GM10248 (cell line): ENCODE data around the gene SSTR5.

Source experiments
- CTCF ChIA-PET: fragments of 300-600 bp; sonication (Branson Sonifier 250); formaldehyde crosslinking; extraction: SDS; loops from one replicate; lab custom pipeline; 2021; ENCODE audit warnings: antibody characterized with exemption; lab: Yijun Ruan, JAX
- POLR2A ChIA-PET: fragments of 350-650 bp; sonication (Branson Sonifier 250); formaldehyde crosslinking; extraction: SDS; loops from one replicate; lab custom pipeline; 2020; ENCODE audit warnings: antibody characterized with exemption; lab: Yijun Ruan, JAX
- DNase-seq: peaks from one replicate; pipeline ENCODE4 v3.0.0; 2012; ENCODE audit errors: extremely low spot score
- CTCF ChIP-seq: IDR thresholded peaks from 2 replicates; pipeline ENCODE4 v1.5.1; 2012; ENCODE audit warnings: mild to moderate bottlenecking, low read depth; ENCODE audit errors: extremely low read depth, missing control alignments, control extremely low read depth

The SSTR5 gene

GRCh38 chr16:1113889-1114526 is 41.5 kb downstream of the SSTR5 start:
- ChIA-PET POLR2A (no interaction called here), CTCF (no interaction called here)
- DNase-seq = no peak

GRCh38 chr16:1116693-1117077 is 44.1 kb downstream of the SSTR5 start:
- no peak for DNase-seq
- TF ChIP-seq CTCF = no peak
- ChIA-PET CTCF (no interaction called here), POLR2A (no interaction called here)

More at GRCh38 chr16:1113889-1114526, 41.5 kb downstream of the SSTR5 start:
- TF ChIP-seq CTCF = no peak

- ChIA-PET POLR2A (no interaction called here), CTCF (no interaction called here)
- no peak for DNase-seq
- TF ChIP-seq CTCF = no peak
These were observed 44.8 kb downstream of the SSTR5 start for GRCh38 chr16:1117176-1117900.

GRCh38 chr16:1117926-1118325 is 45.4 kb downstream of the SSTR5 start:
- CTCF ChIA-PET = no interaction called here
- TF ChIP-seq CTCF = no peak
- POLR2A ChIA-PET = no interaction called here

GRCh38 chr16:1119129-1119528 is 46.6 kb downstream of the SSTR5 start:
- POLR2A ChIA-PET = no interaction called here
- no peak for DNase-seq
- no peak for TF ChIP-seq CTCF
- CTCF ChIA-PET = interaction anchor here (1.0 kb wide), 1 partner anchor 16 kb away, joined by 3 read pairs; no protein-coding TSS in a partner anchor

More at GRCh38 chr16:1117926-1118325, 45.4 kb downstream of the SSTR5 start:
- DNase-seq = no peak

- ChIA-PET CTCF (interaction anchor here (1.0 kb wide), 1 partner anchor 17 kb away, joined by 3 read pairs; no protein-coding TSS in a partner anchor), POLR2A (no interaction called here)
- no peak for DNase-seq
- no peak for TF ChIP-seq CTCF
These were observed 47.4 kb downstream of the SSTR5 start for GRCh38 chr16:1119766-1120576.
